NCI-H187 treated with DMSO at 0.1 percent for 48 hours (cell line): ENCODE data around the gene SLC1A1.
"Not testable (repeated sequence)": the region's sequence is repeated elsewhere in the genome, so short reads cannot be mapped to it uniquely, and the experiment has no call there.

Experiments
- DNase-seq: peaks from one replicate; lab custom pipeline; 2025; lab: John Stamatoyannopoulos, UW

Gene SLC1A1

DNA sequence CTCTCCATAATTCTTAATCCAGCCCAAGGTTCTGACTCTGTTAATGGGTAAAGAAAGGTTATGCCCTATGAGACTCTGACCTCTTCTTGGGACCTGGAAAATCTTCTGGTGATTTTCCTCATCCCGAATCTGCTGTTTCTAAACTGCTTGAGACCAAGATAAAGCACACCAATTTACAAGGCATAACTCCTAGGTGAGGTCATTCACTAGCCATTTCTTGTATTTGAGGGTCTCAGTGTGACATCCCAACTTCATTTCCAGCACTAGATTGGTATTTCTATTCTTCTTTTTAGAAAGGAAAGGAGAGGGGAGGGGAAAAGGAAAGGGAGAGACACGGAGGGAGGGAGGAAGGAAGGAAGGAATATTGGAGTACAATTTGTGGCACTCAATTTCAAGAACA is 51.6 kb downstream of the SLC1A1 start:
- no peak for DNase-seq

DNA sequence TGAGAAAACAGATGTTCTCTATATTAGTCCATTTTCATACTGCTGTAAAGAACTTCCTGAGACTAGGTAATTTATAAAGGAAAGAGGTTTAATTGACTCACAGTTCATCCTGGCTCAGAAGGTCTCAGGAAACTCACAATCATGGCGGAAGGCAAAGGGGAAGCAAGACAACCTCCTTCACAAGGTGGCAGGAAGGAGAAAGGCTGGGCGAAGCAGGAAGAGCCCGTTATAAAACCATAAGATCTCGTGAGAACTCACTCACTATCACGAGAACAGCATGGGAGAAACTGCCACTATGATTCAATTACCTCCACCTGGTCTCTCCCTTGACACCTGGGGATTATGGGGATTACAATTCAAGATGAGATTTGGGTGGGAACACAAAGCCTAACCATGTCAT is 54.4 kb downstream of the SLC1A1 start:
- DNase-seq = not testable (repeated sequence)

DNA sequence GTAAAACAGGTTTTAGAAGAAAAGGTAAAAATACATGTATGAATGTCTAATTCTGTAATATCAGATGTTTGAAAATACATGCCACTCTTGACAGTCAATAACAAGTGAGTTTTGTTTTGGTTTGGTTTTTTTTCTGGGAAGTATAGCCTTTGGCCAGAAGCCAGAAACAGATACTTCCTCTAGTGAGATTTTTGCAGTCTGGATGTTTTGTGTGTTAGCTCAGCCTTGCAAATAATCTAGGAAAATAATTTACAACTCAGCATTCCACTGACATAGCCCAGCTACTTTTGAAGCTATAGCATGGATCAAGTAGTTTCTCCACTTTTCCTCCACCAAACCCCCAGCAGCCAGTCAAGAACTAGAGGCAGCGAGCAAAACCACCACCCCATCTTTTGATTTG is 56.7 kb downstream of the SLC1A1 start:
- no peak for DNase-seq

DNA sequence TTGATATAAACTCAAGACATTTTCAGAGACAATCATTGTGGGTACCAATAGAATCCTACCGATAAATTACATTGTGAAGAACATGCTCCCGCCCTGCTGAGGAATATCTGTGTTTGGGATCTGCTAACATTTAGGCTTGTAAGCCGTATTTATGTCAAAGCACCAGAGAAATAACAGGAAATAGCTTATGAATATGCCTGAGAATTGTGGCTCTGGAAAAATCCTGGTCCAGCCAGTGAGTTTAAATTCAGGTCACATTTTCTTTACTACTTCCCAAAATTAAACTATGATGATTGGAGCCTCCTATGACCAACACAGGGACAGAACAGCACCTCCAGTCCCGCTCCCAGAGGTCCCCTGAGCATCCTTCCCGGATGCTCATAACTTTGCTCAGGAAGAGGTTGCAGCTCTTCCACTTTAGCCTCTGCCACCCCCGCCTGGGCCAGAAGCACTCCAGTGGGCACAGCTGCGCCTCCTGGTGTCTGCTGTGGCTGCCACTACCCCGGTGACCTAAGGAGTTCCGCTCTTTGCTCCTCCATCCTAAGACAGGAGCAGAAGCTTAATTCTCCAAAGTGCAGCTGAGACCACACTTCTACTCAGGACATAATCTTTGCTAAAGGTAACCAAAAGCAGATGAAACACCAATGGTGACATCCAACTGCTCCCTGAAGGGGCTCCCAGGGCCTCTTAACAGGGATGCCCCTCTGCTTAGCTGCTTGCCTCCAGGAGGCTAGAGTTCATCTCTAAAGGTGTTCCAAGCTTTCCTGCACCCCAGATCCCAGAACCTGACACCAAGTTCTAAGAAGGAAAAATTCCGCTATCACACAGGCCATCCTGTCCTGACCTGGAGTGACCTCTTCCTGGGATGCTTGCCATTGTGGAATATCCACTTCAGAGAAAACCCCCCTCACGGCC is 58.8 kb downstream of the SLC1A1 start:
- no peak for DNase-seq

DNA sequence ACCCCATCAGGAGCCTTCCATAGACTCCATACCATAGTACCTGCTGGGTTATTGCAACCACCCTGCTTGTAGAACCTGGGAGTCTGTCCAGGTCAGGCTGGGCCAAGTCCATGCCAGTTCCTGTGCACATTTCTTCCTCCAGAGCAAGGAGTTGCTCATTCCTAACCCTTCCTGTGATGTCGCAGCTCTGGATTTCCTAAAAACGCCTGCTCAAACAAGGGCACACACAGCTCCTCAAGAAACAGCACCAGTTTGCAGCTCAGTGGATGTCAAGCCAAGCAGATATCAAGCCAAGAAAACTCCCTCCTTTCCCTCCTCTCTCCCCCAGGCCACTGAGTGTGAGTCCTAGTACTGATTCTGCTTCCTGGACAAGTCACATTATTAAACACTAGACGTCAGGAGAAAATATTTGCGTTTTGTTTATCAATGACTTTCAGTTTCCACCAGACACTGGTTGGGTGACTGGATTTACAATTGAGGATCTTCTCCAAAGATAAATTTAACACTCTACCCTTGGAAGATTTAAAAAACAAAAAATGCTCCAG is 59.6 kb downstream of the SLC1A1 start:
- DNase-seq = no peak

GRCh38 chr9:4550777-4551484 is 60.7 kb downstream of the SLC1A1 start:
- DNase-seq = no peak

- no peak for DNase-seq
Observed at GRCh38 chr9:4553951-4554381, 63.7 kb downstream of the SLC1A1 start.

GRCh38 chr9:4555236-4555635 is 65.0 kb downstream of the SLC1A1 start:
- no peak for DNase-seq

DNA sequence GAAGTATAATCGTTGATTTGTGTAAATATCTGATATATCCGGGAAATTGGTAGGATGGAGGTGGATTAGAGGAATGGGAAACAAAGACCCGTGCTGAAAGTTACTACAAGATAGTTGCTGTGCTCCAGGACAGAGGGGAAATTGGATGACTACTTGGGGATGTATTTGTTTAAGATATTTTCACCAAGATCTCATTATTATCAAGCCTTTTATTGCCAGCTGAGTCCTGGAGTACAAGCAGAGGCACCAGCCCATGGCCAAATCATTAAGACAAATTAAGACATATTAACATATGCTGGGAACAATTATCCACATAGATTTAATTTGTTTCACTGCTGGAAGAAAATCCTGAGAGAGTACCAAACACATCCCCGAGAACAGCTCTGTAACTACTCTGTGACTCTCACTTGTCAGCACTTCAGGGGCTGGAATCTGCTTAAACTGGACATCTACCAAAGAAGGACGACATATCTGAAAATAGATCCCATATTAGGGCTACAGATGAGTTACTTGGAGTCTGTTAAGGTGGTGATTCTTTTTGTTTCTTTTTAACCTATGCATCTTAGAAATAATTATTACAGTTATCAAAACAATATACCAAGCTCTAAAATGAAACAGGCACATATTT is 68.2 kb downstream of the SLC1A1 start:
- DNase-seq = no peak

GRCh38 chr9:4559261-4560182 is 69.3 kb downstream of the SLC1A1 start:
- no peak for DNase-seq

DNA sequence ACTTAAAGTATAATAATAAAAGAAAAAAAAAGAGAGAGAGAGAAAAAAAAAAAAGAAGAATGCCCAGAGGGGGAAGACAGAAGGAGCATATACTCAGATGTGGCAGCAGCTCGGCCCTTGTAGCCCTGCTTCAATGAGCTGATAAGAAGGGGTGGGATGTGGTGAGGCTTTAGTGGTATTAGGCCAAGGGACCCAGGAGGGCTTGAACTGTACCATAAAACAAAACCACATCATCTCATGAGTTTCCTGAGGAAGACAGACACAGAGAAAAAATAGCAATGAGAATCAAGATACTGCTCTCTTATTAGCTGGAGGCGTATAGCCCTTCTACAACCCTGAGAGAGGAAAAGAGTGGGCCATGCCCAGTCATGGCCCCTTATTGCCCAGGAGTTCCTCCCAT is 72.8 kb downstream of the SLC1A1 start:
- no peak for DNase-seq

- no peak for DNase-seq
Observed at GRCh38 chr9:4566806-4567205, 76.5 kb downstream of the SLC1A1 start.

GRCh38 chr9:4567601-4568000 is 77.3 kb downstream of the SLC1A1 start:
- DNase-seq = no peak

- DNase-seq = no peak
Observed at GRCh38 chr9:4569101-4569500, 78.8 kb downstream of the SLC1A1 start.

DNA sequence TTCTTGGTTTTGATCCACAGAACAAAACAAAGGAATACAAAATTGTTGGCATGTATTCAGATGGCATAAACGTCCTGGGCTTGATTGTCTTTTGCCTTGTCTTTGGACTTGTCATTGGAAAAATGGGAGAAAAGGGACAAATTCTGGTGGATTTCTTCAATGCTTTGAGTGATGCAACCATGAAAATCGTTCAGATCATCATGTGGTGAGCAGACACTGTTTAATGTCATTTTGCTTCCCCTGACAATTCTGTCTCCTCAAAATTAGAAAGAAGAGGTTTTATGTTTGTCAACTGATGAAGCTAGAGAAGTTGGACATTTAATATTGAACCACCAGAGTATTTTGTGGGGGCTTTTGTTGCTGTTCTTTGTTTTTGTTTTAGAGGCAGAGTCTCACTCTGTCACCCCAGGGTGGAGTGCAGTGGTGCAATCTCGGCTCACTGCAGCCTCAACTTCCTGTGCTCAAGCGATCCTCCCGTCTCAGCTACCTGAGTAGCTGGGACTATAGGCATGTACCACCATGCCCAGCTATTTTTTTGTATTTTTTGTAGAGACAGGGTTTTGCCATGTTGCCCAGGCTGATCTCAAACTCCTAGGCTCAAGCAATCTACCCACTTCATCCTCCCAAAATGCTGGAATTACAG is 82.0 kb downstream of the SLC1A1 start:
- no peak for DNase-seq

DNA sequence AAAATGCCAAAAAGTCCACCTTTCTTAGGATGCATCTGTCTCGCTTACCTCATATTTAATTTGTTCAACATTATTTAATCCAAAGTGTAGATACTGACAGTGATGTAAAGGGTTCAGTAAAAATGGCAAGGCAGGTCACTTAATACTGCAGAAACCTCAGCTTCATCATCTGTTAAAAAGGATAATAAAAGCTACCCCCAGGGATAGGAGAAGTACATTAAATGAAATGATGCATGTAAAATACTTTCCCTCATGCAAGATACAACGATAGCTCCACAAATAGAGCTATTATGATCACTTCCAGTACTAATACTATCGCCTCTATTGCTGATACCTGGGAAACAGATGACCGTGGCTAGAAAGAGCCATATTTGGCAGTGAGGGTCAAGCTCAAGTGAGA is 82.9 kb downstream of the SLC1A1 start:
- DNase-seq = no peak

DNA sequence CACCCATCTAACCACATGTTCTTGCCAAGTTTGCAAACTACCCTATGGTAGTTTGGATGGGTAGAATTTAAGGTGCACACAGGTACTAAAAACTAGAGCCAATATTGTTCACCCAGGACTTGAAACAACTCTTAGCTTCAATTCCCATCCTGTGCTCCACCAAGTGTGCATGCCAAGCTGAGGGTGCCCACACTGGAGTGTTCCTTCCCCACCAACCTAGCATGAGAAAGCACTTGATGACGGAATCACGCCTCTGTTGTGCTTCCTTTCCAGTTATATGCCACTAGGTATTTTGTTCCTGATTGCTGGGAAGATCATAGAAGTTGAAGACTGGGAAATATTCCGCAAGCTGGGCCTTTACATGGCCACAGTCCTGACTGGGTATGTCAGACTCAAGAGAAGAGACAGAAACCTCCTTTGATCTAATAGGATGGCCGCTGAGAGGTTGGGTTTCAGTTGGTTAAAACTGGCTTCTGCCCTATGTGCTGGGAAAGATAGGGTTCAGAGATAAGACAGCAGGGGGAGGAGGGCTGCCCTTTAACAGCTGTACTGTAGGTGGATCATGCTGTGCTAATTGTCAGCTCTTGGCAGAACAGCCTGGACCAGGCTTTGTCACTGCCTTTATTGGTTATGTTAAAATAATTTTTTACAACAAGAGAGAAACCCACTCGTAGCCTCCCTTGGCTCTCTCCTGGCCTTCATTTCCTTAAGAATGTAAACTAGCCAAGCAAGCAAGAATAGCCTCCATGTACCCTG is 83.5 kb downstream of the SLC1A1 start:
- DNase-seq = no peak

DNA sequence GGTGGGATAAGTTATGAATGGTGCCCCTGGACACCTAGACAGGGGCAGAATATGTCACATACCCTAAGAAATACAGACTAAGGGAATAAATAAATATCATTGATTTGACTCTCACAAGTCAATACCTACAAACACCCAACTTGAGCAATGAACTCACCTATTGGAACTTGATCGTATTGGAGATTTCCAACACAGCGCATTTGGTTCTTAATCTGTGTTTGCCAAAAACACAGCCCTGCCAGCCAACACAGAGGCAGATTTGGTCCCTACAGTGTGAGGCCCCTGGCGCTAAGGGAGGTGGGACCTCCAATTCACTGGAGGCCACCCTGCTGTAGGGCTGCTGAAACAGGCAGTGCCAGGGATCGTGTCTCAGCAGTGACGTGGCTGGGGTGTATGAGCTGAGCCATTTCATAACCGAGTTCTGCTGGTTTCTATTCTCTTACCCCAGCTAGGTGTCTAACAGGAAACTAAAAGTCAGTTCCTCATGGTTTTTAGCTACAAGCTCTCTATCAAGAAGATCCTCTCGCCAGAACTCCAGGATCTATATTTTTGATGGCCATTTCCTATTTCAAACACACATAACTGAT is 84.5 kb downstream of the SLC1A1 start:
- no peak for DNase-seq

DNA sequence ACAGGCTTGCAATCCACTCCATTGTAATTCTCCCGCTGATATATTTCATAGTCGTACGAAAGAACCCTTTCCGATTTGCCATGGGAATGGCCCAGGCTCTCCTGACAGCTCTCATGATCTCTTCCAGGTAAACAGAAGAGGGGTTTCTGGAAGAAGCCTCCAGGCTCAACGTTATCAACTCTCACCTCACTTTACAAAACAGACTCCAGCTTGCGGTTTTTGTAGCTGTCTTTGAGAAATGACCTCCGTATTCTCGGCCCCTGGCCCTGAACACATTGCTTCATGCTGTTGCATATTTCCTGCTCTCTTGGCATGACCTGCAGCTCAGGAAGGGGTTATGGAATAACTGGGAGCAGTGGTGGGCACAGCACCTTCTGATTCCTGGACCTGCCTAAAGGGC is 85.7 kb downstream of the SLC1A1 start:
- DNase-seq = no peak

DNA sequence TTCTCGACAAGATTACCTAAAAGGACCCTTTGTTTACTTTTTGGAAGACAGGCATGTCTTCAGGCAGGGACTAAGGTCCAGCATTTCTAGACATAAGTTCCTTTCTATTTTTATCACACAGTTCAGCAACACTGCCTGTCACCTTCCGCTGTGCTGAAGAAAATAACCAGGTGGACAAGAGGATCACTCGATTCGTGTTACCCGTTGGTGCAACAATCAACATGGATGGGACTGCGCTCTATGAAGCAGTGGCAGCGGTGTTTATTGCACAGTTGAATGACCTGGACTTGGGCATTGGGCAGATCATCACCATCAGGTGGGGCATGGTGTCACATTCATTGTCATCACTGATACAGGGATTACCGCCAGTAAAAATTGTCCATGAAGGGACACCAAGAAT is 86.2 kb downstream of the SLC1A1 start:
- no peak for DNase-seq
